ENCODE data around the gene RGS6.

RGS6 gene

DNA sequence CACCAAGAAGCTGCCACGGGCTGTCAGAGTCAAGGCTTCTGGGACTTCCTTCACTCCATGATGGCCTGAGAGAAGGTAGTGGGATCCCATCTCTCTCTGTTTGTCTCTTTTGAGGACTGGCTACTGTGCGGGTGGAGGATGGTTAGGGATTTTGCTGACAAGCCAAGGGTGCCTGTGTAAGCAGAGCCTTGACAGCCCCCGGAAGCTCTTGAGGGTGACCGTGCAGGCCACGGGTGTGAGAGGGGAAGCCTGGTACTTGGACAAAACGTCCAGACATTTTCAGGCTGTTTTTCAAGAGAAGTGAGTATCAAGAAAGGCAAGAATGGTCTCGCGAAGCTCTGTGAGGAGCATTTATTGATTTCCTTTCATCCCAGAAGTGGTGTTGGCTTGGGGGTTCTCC is 609.3 kb downstream of the RGS6 start:
- DNase-seq, result no peak

DNA sequence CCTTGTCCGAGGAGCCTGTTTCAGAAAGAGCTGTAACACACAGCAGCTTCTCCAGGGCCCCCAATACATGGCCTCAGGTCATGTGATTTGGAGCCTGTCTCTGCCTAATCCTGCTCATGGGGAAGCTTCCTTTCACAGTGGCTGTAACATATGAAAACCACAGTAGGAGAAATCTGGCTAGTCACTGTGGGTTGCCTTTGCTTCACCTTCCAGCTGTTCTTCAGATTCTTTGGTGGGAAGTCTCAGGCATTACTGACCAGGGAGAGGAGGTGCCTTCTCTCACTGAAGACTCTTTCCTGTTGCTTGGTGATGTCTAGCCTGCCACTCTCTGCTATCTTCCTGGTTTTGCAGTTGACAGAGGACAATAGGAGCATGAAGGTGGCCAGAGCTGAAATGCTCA is 611.1 kb downstream of the RGS6 start:
- no peak for DNase-seq

DNA sequence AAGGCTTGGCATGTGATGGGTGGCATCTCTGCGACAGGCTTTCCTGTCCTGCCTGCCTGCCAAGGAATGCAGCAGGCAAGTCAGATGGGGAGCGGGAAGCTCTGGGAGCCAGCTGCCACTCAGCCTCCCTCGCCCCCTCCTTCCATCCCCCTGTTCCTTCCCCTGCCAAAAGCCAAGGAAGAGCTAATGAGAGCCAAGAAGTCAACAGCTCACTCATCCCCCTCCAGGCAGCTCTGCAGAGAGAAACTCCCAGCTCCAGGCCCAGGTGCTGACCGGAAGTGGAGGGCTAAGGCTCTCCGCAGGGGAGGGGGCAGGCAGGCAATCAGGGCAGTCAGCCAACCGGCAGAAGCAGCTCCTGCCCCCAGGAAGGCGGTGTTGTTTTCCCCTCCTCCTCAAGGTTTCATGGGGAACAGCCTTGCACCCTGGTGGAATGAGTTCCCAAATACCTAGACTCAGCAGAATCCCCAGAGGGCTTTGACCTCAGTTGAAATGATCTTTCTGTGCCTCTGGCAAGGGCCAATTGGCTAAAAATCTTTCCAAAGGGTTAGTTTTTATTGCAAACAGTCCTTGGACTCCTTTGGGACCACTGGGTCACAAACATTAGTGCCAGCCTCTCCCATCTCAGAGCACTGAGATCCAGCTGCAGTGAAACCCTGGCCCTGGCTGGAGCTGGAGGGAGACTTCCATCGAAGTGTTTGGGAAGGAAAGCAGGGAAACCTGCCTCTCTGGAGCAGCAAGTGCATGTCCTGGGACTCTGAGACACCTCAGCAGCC is 612.6 kb downstream of the RGS6 start:
- no peak for DNase-seq

DNA sequence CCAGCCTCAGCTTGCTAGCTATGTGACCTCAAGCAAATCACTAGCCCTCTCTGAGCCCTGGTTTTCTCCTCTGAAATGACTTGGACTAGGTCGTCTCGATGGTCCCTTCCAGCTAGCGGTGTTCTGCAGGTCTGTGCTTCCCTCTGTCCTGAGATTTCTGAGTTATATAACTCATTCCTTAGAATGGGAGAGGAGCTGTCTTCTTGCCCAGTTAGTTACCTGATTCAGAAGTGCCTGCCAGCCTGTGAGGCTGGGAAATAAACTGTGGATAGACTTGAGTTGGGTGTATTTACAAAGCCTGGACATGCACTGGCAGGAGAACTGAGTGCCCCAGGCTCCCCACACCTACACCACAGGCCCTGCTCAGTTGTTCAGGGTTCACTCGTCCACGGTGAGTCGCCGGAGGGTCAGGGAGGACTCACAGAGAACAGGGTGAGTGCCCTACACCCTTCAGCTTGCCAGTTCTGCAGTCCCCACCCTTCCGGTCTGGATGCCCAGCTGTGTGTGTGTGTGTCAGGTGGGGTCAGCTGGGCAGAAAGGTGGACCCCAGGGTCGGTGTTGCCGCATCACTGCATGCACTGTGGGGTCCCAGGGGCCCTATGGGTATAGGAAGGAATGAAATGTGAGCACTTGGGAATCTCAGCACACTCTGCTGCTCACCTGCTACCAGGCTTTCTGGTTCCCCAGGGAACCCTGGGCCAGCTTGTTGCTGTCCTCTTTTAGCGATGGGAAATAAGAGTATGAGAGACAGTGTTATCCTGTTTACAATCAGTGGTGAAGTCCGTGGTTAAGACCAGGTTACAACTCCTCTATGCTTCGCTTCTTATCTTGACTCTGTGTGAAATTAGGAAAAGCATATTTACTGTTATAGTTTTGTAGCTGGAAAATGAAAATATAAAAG is 613.4 kb downstream of the RGS6 start:
- DNase-seq, result no peak

DNA sequence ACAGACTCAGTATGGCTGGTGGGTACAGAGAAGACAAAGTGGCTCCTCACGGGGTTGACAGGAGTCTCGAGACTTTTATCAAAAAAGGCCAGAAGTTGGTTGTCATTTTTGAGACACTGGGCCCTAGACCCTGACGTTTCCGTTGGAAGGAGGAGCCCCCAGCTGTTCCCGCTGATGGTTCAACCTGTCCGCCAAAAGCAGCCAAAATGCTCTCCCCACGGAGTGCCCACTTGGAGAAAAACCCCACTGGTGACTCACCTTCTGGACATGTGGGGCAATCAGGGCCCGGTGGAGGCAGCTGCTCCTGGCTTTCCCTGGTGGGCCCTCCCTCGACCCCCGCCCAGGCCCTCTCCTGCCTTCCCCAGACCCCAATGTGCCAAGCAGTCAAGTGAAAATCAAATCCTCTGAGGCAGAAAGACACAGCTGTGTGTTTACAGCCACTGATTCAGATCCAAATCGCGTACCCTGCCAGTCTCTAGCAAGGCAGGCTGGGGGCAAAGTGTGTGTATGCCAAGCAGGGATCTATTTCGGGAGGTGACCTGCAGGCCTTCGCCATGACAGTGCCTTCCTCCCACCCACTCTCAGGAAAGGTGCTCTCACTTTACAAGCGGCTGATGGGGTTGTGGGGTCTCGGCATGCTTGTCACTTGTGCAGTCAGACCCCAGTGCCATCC is 614.3 kb downstream of the RGS6 start:
- no peak for DNase-seq

DNA sequence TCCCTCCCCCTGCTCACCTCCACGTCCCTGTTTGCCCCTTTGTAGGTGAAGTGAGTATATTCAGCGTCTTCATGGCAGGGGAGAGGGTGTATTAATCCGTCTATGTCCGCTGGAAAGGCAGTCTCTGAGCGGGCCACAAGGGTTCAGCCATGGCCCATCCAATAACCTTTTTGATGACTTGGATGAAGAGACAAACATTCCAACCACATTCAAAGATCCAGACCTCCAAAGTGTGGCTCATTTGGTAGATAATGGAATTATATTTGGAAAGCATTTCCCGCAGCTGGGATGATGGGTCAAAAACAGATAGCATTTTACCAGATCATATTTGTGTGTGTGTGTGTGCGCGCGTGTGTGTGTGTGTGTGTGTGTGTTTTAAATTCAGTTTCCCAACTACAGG is 615.8 kb downstream of the RGS6 start:
- DNase-seq, result no peak

DNA sequence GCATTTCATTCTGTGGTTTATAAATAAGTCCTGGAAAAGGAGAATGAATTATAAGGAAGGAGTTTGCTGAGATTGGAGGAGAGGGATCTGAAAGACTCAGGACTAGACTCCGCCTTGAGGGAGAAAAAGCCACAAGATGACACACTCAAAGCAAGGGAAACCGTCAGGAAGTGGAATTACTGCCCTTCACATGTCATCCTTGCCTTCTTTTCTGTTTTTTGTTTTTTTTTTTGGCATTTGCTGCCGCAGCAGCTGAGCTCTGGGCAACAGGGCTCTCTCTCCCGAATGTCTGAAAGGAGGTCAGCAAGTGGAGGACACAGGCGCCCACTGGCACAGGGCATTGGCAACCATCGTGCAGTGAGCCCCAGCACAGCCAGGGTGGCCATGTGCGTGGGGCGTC is 616.8 kb downstream of the RGS6 start:
- DNase-seq, result no peak

DNA sequence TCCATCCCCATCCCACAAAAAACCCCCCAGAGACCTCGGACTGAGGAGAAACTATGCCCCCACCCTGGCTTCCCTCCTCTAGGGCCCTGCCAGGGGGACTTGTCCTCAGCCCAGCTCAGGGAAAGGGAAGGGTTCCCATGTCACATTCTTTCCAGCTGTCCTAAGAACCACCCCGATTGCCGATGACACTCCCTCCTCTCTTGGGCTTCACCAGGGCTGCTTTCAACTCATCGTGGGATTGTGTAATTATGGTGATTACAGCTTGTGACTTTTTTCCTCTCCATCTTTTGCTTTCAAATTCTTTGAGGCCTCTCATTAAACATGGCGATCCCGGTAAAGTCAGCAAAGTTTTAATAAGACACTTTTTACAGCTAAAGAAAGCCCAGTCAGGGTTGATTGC is 617.6 kb downstream of the RGS6 start:
- no peak for DNase-seq

DNA sequence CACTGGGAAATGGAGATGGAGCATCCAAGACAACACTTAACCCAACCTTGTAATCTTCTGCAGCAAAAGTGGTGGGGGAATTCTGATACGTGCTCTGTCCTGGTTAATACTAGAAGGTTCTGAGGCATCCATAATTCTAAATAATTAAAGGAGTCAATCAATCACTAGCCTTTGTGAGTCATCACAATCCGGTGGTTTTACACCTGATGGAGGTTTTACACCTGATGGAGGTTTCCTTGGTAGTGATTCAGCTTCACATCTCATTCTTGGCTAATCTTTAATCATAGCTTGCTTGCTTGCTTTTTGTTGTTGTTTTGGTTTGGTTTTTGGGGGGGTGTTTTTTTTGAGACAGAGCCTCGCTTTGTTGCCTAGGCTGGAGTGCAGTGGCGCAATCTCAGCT is 618.3 kb downstream of the RGS6 start:
- DNase-seq, result no peak

DNA sequence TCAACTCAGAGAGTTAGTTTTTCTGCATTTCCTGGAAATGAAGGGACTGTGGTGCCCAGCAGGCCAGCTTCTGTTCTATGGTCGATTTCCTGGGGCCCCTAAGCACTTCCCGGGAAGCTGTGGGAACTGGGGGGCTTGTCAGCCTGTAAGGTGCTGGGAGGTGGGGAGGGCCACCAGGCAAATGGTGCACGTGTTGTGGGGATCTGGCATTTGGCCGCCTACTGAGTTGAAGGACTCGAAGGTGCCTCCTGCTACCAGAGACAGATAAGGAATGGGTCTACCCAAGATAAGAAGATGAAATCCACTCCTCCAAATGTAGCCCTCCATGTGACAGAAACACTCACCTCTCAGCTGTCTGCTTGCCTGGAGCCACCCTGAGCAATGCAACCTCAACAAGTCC is 620.0 kb downstream of the RGS6 start:
- no peak for DNase-seq

DNA sequence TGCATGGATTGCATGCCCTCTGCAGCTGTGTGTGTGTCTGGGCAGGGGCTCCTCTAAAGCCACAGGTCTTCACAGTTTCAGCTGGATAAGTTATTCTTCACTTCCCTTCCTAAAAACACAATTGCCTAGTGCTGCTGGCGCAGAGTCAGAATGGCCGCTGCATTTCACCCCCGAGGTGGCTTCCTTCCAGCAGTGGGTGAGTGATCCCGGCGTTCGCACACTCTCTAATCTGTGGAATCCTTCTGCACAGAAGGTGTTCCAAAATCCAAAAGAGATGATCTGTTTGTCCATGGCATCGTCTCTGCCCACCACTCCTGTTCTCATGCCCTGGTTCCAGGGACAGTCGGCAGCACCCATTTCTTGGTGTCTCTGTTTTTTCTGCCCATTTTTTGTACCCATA is 620.9 kb downstream of the RGS6 start:
- DNase-seq, result no peak

DNA sequence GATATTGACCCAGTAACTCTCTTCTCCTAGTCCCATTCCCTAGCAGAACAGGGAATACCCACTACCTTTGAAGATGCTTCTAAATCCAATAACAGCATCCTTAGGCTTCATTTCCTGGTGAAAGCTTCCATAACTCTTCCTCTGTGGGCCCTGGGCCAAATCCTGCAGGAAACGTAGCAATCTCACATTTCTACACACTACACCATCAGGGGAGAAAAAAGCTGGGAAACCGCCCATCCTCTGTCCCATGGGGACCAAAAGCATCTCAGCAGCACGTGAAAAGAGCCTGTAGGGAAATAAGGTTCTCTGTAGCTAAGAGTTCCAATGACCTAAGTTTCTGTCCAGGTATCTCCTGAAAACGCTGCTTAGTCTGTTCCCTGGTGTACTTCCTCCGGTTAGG is 621.4 kb downstream of the RGS6 start:
- DNase-seq, result no peak

DNA sequence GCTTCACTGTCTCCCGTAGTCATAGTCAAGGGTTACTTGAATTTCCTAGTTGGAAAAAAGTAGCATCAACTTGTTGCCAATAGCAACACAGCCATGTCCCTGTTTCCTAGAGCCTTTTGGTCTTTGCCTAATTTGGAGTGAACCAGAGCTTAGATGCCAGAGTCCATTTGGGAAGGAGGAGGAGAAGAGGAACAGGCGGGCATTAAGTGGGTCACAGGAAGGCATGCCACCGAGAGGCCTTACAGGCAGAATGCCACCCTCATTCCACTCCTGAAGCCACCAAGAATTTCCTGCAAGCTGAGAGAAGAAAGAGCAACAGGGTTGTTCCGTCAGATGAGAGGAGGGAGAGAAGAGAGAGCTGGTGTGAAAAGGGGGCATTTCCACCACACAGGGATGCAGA is 622.2 kb downstream of the RGS6 start:
- DNase-seq, result no peak

DNA sequence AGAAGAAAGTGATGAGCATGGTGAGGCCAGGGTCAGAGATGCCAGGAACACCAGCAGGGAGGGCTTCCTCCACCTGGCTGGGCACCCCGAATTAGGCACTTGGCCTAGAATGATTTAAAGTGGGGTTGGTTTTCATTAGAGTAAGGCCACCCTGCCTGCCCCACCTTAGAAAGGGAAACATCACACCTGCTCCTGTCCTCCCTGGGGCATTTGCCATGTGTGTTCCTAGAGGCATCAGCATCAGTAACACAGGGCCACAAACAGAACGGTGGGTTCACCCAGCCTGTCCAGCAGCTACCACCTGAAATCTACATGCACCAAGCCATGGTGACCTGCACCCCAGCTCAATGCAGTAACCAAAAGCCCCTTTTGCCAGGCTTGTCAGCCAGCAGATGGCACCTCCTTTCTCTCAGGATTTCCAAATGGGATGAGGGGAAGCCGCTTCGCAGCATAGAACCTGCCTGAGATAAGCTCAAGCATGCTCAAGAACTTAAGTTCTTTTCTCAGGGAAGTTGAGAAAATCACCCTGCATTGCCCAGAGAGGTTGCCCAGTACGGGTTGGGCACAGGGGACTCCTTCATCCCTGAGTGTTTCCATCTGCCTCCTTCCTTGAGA is 622.9 kb downstream of the RGS6 start:
- DNase-seq, result no peak

DNA sequence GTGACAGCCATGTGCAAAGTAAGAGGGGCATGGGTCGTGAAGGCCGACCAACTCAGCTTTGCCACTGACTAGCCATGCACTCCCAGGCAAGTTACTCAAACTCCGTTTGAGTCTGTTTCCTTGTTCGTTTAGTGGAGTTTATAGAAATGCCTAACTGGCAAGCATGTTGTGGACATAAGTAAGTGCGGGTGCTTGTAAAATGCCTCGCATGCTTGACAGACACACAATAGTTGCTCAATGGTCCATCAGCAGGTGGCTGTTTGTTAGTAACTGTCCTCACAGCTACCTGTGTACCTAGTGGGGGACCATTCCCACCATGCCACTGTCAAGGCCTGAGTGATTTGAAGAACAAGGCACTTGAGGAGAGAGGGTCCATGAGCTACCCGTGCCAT is 623.4 kb downstream of the RGS6 start:
- DNase-seq, result no peak

DNA sequence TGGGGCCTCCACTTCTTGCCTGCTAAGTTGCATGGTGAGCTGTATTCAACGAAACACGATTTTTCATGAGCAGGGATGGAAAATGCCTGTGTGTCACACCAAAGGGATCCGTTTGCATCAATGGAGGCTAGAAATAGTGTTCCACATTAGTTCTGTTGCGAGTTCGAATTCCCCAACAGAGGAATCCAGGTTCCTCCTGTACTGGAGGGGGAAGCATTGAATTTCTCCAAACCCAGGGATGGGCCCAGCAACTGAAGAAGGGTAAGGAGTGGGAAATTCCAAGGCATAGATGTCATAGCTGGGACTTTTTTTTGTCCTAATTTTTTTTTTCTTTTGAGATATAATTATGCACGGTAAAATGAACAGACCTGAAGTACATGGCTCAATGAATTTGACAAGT is 625.4 kb downstream of the RGS6 start:
- DNase-seq, result no peak

DNA sequence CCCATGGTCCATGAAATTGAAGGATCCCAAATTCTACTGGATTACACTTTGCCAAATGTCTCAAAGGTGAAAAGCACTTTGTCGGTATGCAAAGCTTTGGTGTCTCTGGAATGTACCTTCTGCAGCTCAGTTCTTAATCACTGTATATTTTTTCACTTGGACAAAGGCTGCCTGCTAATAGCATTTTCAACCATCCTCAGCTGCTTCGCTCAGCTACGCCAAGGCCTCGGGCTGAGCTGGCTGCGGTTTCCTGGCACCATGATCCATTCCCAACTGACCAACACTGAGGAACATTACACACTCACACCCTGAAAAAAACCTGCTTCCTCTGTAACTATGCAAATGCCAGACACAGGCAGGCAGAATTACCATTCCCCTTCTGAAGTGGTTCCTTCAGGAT is 626.5 kb downstream of the RGS6 start:
- DNase-seq, result no peak

DNA sequence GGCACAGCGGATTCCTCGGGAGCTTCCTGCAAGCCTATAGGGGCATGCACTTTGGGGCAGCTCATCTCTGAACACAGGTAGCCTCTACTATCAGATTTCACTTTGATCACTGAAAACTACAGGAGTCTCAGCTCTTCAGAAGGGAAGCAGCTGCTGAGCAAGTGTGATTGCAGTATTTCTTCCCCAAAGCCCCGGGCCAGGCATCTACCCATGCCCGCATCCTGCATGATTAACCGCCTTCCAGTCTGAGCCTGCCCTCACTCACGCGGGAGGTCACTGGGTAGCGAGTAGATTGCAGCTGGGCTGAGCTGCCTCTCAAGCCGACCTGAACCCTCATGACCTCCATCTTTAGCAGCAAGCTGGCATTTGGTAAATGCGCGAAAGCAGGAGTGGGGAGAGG is 627.0 kb downstream of the RGS6 start:
- no peak for DNase-seq

DNA sequence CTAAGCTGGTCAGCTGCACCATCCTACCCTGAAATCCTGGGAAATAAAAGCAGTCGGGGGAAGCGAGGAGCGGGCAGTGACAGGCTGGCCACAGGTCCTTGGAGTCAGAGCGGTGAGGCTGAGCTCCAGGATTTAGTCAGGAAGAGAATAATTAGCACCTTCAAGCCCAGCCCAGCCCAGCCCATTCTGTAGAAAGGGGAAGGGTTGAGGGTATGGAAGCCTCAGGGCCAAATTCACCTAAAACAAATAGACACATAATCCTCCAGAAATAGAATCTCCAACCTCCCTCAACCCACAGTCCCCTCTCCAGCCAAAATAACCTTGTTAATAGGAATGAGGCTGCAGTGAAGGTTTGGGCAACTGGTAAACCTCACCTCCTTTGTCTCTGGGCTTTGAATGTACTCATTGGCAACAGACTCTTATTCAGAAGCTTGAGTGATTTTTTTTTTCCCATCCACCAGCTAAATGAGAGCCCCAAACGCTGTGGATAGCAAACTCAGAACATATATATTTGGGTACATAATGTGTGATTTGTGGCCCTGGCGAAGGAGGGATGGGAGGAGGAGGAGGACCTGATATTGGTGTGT is 627.5 kb downstream of the RGS6 start:
- DNase-seq, result no peak

DNA sequence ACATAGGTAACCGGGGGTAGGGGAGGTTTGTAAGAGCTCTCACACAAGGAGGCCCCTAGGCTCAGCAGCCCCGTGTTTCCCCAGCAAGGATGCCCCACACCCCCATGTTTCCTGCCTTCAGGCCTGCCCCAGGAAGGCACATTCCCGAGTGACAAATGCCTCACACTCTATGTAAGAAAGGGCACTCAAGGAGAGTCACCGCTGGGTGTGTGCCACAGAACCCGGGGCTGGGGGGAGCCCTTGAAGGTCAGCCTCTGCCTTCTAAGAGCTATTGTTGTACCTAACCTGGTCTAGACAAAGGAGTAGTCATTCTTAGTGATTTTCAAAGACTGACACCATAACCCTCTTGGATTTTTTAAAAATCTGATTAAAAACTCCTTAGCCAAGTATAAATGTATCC is 628.1 kb downstream of the RGS6 start:
- DNase-seq, result no peak

DNA sequence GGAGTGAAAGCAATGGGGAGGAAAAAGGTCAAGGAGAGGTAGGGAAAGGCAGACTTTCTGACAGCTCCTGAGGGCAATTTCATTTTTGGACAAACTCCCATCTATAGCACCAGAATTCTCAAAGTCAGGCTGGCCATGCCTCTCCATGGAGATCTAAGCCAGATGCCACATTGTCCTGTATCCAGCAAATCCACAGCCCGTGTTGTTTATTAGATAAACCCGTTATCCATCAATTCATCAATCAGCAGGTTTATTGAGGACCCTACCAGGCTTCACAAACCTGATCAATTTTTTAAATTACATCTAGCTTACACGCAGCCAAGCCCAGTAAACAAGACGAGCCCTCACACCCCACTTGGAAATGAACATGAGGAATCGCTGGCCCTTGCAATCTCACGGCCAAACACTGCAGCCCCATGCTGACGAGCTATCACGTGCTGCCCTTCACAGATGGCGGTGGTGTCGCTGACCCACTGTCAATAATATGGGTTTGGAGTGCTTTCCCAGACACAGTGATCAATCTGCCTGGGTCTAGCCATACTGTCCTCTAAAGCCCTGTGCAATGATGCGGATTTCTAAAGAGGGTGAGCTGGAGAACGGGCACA is 628.8 kb downstream of the RGS6 start:
- DNase-seq, result no peak

DNA sequence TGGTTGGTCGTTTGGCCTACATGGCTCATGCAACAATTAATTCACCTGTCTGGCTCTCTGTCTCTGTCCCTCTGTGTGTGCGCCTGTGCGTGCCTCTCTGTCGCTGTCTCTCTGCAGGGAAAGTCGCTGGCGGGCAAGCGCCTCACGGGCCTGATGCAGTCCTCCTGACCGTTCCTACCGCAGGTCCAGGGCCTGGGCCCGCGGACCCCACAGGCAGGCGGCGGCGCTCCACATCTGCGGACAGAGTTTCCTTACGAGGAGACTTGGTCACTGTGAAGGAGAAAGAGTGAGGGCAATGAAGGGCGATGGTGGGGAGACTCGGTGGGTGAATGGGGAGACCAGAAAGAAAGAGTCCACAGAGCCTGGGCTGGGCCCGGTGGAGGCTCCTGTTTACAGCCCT is 630.1 kb downstream of the RGS6 start:
- no peak for DNase-seq

DNA sequence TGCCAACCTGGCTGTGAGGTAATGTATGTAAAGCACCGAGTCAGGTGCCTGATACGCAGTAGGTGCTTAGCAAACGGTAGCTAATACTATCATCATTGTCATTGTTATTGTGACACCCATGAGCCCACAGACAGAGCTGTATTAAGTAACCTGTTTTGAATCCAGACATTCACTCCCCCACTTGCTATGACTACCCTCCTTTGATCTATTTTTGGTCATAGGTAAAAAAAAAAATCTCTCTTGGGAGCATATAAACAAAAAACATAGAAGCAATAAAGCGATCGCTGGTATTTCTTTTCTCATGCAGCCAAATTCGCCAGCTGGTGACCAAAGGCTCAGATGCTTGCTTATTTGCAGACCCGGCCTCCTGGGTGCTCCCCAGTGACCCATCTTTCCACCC is 631.4 kb downstream of the RGS6 start:
- no peak for DNase-seq
